ENCODE data around the gene EQTN. TPM values are rescaled to one million over a fixed set of nuclear protein-coding genes. Genes with fewer than 3 reads are reported as not detected.

The EQTN gene
- total and polyA plus RNA-seq, 2 of the 8 experiments (the other 6 are each of a cell fraction or from before 2014, with no cell fraction given) = 0.23 TPM; not detected in 1

GRCh38 chr9:27341545-27342294 is 44.8 kb upstream of the EQTN start (continued):
- no peak for TF ChIP-seq CHD7 (IDR thresholded peaks at IDR 0.05; ENCODE audit: insufficient replicate concordance, low read length)
- no peak for TF ChIP-seq USF2 (IDR thresholded peaks at IDR 0.05; ENCODE audit: low read length)
- no peak for TF ChIP-seq TEAD4 (IDR thresholded peaks at IDR 0.05; ENCODE audit: low read depth, low read length)
- no peak for TF ChIP-seq FOSL1 (IDR thresholded peaks at IDR 0.05; ENCODE audit: insufficient read depth, low read depth, low read length)
- TF ChIP-seq NRF1 (IDR thresholded peaks at IDR 0.05; ENCODE audit: low read depth, low read length) = no peak
- no peak for TF ChIP-seq MAFK (IDR thresholded peaks at IDR 0.05; ENCODE audit: low read depth, low read length)
- TF ChIP-seq SRF (IDR thresholded peaks at IDR 0.05; ENCODE audit: low read depth, low read length) = no peak
- TF ChIP-seq RXRA (IDR thresholded peaks at IDR 0.05; ENCODE audit: insufficient read depth, low read depth, low read length) = no peak
- no peak for TF ChIP-seq EP300 (IDR thresholded peaks at IDR 0.05; ENCODE audit: borderline replicate concordance in 1 of 2, low read depth in 2 of 2, low read length in 2 of 2)

Measured in H1 (cell line).